A673 (cell line): ENCODE measurements around the gene HOXC10. TPM values are rescaled to one million over a fixed set of nuclear protein-coding genes. Genes with fewer than 3 reads are reported as not detected.

Experiments used
- BruUV-seq: library from RNA; stranded (reverse); fragments of 400-500 nt; replicated peaks from 2 replicates; lab custom pipeline; 2021; lab: Mats Ljungman, UMichigan
- CTCF ChIA-PET: fragments of 300-600 bp; sonication (Branson Sonifier 250); formaldehyde crosslinking; loops from one replicate; lab custom pipeline; 2022; ENCODE audit warnings: antibody characterized with exemption; lab: Charles Lee
- POLR2A ChIA-PET: fragments of 300-600 bp; sonication (Branson Sonifier 250); formaldehyde crosslinking; loops from one replicate; lab custom pipeline; 2022; ENCODE audit warnings: antibody characterized with exemption; ENCODE audit not compliant: low non-redundant PET; lab: Charles Lee
- DNase-seq: peaks from one replicate; pipeline ENCODE4 v3.0.0-alpha.2; 2015; ENCODE audit warnings: low spot score
- H3K27ac ChIP-seq: fragments of 200-600 bp; sonication (generic); 2 replicates; pipeline ENCODE4 v1.5.1; 2016; ENCODE audit warnings: mixed run types, low read depth, mild to moderate bottlenecking, mixed read lengths, antibody characterized with exemption, low read length; ENCODE audit not compliant: poor library complexity, severe bottlenecking
- H3K27me3 ChIP-seq: fragments of 200-600 bp; sonication (generic); replicated peaks from 2 replicates; pipeline ENCODE4 v1.6.1; 2017; ENCODE audit warnings: mixed run types, low read depth, mild to moderate bottlenecking, mixed read lengths, antibody characterized with exemption, low read length; ENCODE audit not compliant: insufficient read depth, poor library complexity
- H3K36me3 ChIP-seq: fragments of 200-600 bp; sonication (generic); 2 replicates; pipeline ENCODE4 v1.6.1; 2016; ENCODE audit warnings: mixed run types, mild to moderate bottlenecking, mixed read lengths, antibody characterized with exemption, low read length; ENCODE audit not compliant: insufficient read depth, poor library complexity, severe bottlenecking
- H3K4me1 ChIP-seq: fragments of 200-600 bp; sonication (generic); 2 replicates; pipeline ENCODE4 v1.6.1; 2017; ENCODE audit warnings: mixed run types, mild to moderate bottlenecking, mixed read lengths, antibody characterized with exemption, low read length; ENCODE audit not compliant: insufficient read depth, poor library complexity, severe bottlenecking
- H3K4me3 ChIP-seq: fragments of 200-600 bp; sonication (generic); 2 replicates; pipeline ENCODE4 v1.5.1; 2016; ENCODE audit warnings: low read depth, mixed run types, mild to moderate bottlenecking, mixed read lengths, low read length; ENCODE audit not compliant: poor library complexity, severe bottlenecking
- H3K9me3 ChIP-seq: fragments of 200-600 bp; sonication (generic); 2 replicates; pipeline ENCODE4 v1.6.1; 2016; ENCODE audit warnings: mixed run types, low read depth, mild to moderate bottlenecking, mixed read lengths, antibody characterized with exemption, low read length; ENCODE audit not compliant: poor library complexity, severe bottlenecking
- EZH2 ChIP-seq: fragments of 200-600 bp; sonication (generic); IDR thresholded peaks from 2 replicates; pipeline ENCODE4 v1.6.1; 2017; ENCODE audit warnings: borderline replicate concordance, low read depth, mild to moderate bottlenecking, mixed read lengths, antibody characterized with exemption, low read length; ENCODE audit not compliant: poor library complexity, severe bottlenecking
- intact Hi-C: fragments of 100-400 bp; cut with micrococcal nuclease; formaldehyde crosslinking; loops from one replicate; pipeline ENCODE4 v1.10.0; 2022; ENCODE audit not compliant: unreplicated experiment
- total RNA-seq: library from RNA; stranded (reverse); gene quantifications from 2 replicates; pipeline ENCODE4 v1.2.3, GENCODE V29; 2021
- TF ChIP-seq, protein P1 (sequence below): fragments of 300-800, 200-600 bp; sonication (generic); conservative IDR thresholded peaks from 2 replicates; pipeline ENCODE4 v1.5.1; 2017; ENCODE audit warnings: low read depth, mild to moderate bottlenecking, antibody characterized with exemption, low read length, moderate library complexity, mixed read lengths

HOXC10 gene
- total RNA-seq, 1 experiment from 2014 or later: 27.8 TPM

GRCh38 chr12:53971686-53972085, 13.3 kb upstream of the HOXC10 start:
- Histone ChIP-seq H3K4me1 (peaks cover 36% of the 10 kb centered on the region), H3K27ac (no peak overlapping the region), H3K36me3 (no peaks in the 10 kb centered on the region), H3K27me3 (no peaks in the 10 kb centered on the region), H3K9me3 (peaks cover 6% of the 10 kb centered on the region), H3K4me3 (no peak overlapping the region)
- CTCF ChIA-PET: no interaction called here
- TF ChIP-seq, protein P1, sequence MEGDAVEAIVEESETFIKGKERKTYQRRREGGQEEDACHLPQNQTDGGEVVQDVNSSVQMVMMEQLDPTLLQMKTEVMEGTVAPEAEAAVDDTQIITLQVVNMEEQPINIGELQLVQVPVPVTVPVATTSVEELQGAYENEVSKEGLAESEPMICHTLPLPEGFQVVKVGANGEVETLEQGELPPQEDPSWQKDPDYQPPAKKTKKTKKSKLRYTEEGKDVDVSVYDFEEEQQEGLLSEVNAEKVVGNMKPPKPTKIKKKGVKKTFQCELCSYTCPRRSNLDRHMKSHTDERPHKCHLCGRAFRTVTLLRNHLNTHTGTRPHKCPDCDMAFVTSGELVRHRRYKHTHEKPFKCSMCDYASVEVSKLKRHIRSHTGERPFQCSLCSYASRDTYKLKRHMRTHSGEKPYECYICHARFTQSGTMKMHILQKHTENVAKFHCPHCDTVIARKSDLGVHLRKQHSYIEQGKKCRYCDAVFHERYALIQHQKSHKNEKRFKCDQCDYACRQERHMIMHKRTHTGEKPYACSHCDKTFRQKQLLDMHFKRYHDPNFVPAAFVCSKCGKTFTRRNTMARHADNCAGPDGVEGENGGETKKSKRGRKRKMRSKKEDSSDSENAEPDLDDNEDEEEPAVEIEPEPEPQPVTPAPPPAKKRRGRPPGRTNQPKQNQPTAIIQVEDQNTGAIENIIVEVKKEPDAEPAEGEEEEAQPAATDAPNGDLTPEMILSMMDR: no peak
- TF ChIP-seq EZH2: no peak
- no peak for DNase-seq
- intact Hi-C loops: no loop called here
- BruUV-seq: no TSS peak
- POLR2A ChIA-PET: interaction anchor here (0.6 kb wide), 1 partner anchor 591 kb away, joined by 8 read pairs; the partner anchor contains the start of gene SP1

- intact Hi-C loops: no loop called here
Measured at GRCh38 chr12:53972152-53972702, 12.7 kb upstream of the HOXC10 start.

DNA sequence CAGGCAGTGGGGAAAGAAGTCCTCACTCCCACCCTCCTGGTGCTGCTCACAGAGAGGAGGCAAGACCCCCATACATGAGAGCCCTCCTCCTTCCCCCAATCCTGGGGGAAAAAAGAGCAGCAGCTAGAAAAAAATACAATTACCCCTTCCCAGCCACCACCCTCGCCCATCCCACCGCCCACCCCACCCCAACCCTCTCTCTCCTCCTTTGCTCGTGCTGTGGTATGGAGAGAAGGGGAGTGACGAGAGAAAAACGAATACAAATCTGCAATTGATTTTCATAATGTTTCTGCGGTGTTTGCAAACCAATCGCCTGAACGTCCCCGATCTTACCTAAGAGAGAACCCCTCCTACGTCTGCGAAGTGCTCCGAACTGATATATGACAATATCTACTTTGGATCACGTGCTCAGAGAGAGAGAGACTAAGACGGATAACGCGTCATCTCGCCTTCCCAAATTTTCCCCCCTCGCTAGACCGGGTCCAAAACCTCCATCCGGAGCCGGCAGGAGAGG, 12.2 kb upstream of the HOXC10 start, which contains the start of gene HOXC11:
HOXC11 (plus strand) TSS at position 405 of the 514 bp plus-strand sequence. CDS start 116 bp downstream, outside the sequence.
- POLR2A ChIA-PET: interaction anchor here (0.6 kb wide), 1 partner anchor 241 kb away, joined by 3 read pairs; no protein-coding TSS in a partner anchor
- H3K27me3 ChIP-seq: no peaks in the 10 kb centered on the region
- no TSS peak for BruUV-seq
- intact Hi-C loops: no loop called here
- H3K4me1 ChIP-seq: peaks cover 37% of the 10 kb centered on the region
- DNase-seq: no peak
- peak within 1 kb of the TSS; percentile 88 for H3K4me3 ChIP-seq
- H3K27ac ChIP-seq: peak within 1 kb of the TSS; percentile 91
- H3K36me3 ChIP-seq: no peaks in the 10 kb centered on the region
- CTCF ChIA-PET: no interaction called here
- TF ChIP-seq, protein P1: no peak
- TF ChIP-seq EZH2: no peak
- peaks cover 6% of the 10 kb centered on the region for H3K9me3 ChIP-seq

More at GRCh38 chr12:53972152-53972702, 12.7 kb upstream of the HOXC10 start:
- TF ChIP-seq, protein P1: no peak
- TF ChIP-seq EZH2: no peak
- Histone ChIP-seq H3K4me3 (no peak overlapping the region), H3K4me1 (peaks cover 37% of the 10 kb centered on the region), H3K27me3 (no peaks in the 10 kb centered on the region), H3K9me3 (peaks cover 6% of the 10 kb centered on the region), H3K36me3 (no peaks in the 10 kb centered on the region), H3K27ac (no peak overlapping the region)
- CTCF ChIA-PET: no interaction called here
- DNase-seq: no peak
- POLR2A ChIA-PET: no interaction called here
- no TSS peak for BruUV-seq
